Endothelial cell of umbilical vein (primary cell): ENCODE data around the gene PSMA6. TPM values are rescaled to one million over a fixed set of nuclear protein-coding genes. Genes with fewer than 3 reads are reported as not detected.

Source experiments
- BruUV-seq: library from RNA; stranded (reverse); fragments of 400-500 nt; replicated peaks from 2 replicates; lab custom pipeline; 2021; lab: Mats Ljungman, UMichigan
- CTCF ChIA-PET: fragments of 300-600, 350-600 bp; sonication (Branson Sonifier 250); formaldehyde crosslinking; loops from one replicate; lab custom pipeline; 2021; ENCODE audit warnings: antibody characterized with exemption, inconsistent platforms; lab: Charles Lee
- POLR2A ChIA-PET: fragments of 300-600, 350-600 bp; sonication (Branson Sonifier 250); formaldehyde crosslinking; loops from one replicate; lab custom pipeline; 2021; ENCODE audit warnings: antibody characterized with exemption, inconsistent platforms; lab: Charles Lee
- DNase-seq: peaks from one replicate; pipeline ENCODE4 v3.0.0-alpha.2; 2011; ENCODE audit warnings: low read depth, low spot score
- FAIRE-seq: peaks from 2 replicates; lab custom pipeline; 2011; peaks lifted over from hg19 to GRCh38; lab: Jason Lieb, UNC
- H2AFZ ChIP-seq: 2 replicates; pipeline ENCODE4 v1.6.0; 2012; ENCODE audit warnings: low read depth, low read length, control low read depth, inconsistent platforms
- H3K27ac ChIP-seq: 2 replicates; pipeline ENCODE4 v1.5.1; 2011; ENCODE audit warnings: low read depth, mild to moderate bottlenecking, control low read depth, low read length, moderate library complexity; ENCODE audit not compliant: insufficient read depth
- H3K27me3 ChIP-seq, 2 experiments: 2 replicates each; pipeline versions ENCODE4 v1.6.0 to v1.6.1; 2011; ENCODE audit warnings: low read length in 2 of 2, mixed read lengths in 1 of 2; ENCODE audit not compliant: control insufficient read depth in 2 of 2, insufficient read depth in 2 of 2
- H3K36me3 ChIP-seq, 2 experiments: 2 replicates in 1 of 2; 3 replicates in 1 of 2; pipeline ENCODE4 v1.5.1; 2011; ENCODE audit warnings: low read length in 2 of 2, mild to moderate bottlenecking in 1 of 2, moderate library complexity in 1 of 2; ENCODE audit not compliant: control insufficient read depth in 2 of 2, insufficient read depth in 2 of 2; ENCODE audit errors: extremely low read depth in 1 of 2
- H3K4me1 ChIP-seq: 3 replicates; pipeline ENCODE4 v1.5.1; 2011; ENCODE audit warnings: mild to moderate bottlenecking, low read length; ENCODE audit not compliant: control insufficient read depth, insufficient read depth; ENCODE audit errors: extremely low read depth
- H3K4me2 ChIP-seq: 2 replicates; pipeline ENCODE4 v1.6.1; 2011; ENCODE audit warnings: low read length, control low read depth, mixed read lengths; ENCODE audit not compliant: insufficient read depth
- H3K4me3 ChIP-seq, 3 experiments: fragments of 200-600 bp in 1 of 3; sonication (generic), shearing (Covaris generic) in 1 of 3; replicated peaks in 1 of 3; 2 replicates each; pipeline ENCODE4 v1.5.1; 2011 to 2016; ENCODE audit warnings: control low read depth in 3 of 3, low read length in 3 of 3, mild to moderate bottlenecking in 2 of 3, inconsistent platforms in 1 of 3, low read depth in 1 of 3, moderate library complexity in 1 of 3; ENCODE audit not compliant: insufficient read depth in 1 of 3
- H3K79me2 ChIP-seq: 2 replicates; pipeline ENCODE4 v1.6.0; 2012; ENCODE audit warnings: low read length, inconsistent platforms; ENCODE audit not compliant: control insufficient read depth, insufficient read depth
- H3K9ac ChIP-seq: replicated peaks from 2 replicates; pipeline ENCODE3; 2011; ENCODE audit warnings: low read length, control low read depth; ENCODE audit not compliant: insufficient read depth; ENCODE audit errors: extremely low read depth
- H3K9me1 ChIP-seq: replicated peaks from 3 replicates; pipeline ENCODE4 v1.6.0; 2011; ENCODE audit warnings: mild to moderate bottlenecking, low read length; ENCODE audit not compliant: control insufficient read depth, insufficient read depth; ENCODE audit errors: extremely low read depth
- H3K9me3 ChIP-seq: replicated peaks from 2 replicates; pipeline ENCODE4 v1.5.1; 2012; ENCODE audit warnings: low read length, inconsistent platforms; ENCODE audit not compliant: control insufficient read depth, insufficient read depth
- H4K20me1 ChIP-seq: replicated peaks from 2 replicates; pipeline ENCODE3; 2011; ENCODE audit warnings: mild to moderate bottlenecking, low read length; ENCODE audit not compliant: control insufficient read depth, insufficient read depth; ENCODE audit errors: extremely low read depth
- CTCF ChIP-seq, 2 donors: IDR thresholded peaks; 1 replicate in 1 of 2; 2 replicates in 1 of 2; pipeline ENCODE4 v1.5.1; 2011; ENCODE audit warnings: low read length in 2 of 2, mild to moderate bottlenecking in 2 of 2, moderate library complexity in 2 of 2, control low read depth in 1 of 2, inconsistent platforms in 1 of 2, low read depth in 1 of 2; ENCODE audit not compliant: insufficient read depth in 1 of 2; ENCODE audit errors: extremely low read depth in 1 of 2
- EZH2 ChIP-seq: IDR thresholded peaks from 2 replicates; pipeline ENCODE4 v1.6.1; 2012; ENCODE audit warnings: borderline replicate concordance, low read depth, mild to moderate bottlenecking, moderate library complexity, low read length, inconsistent platforms; ENCODE audit not compliant: severe bottlenecking
- FOS ChIP-seq: IDR thresholded peaks from 2 replicates; pipeline ENCODE4 v1.6.1; 2011; ENCODE audit warnings: mild to moderate bottlenecking, low read length, moderate library complexity, borderline replicate concordance; ENCODE audit not compliant: insufficient read depth
- GATA2 ChIP-seq: IDR thresholded peaks from 2 replicates; pipeline ENCODE4 v1.7.0; 2011; ENCODE audit warnings: low read depth, mild to moderate bottlenecking, moderate library complexity, mixed read lengths, low read length; ENCODE audit not compliant: insufficient read length, insufficient read depth
- JUN ChIP-seq: IDR thresholded peaks from 2 replicates; pipeline ENCODE4 v1.6.1; 2011; ENCODE audit warnings: borderline replicate concordance, low read depth; ENCODE audit not compliant: insufficient read length, insufficient read depth
- MAX ChIP-seq: IDR thresholded peaks from 2 replicates; pipeline ENCODE4 v1.6.1; 2011; ENCODE audit not compliant: insufficient read depth, insufficient read length
- MYC ChIP-seq: IDR thresholded peaks from one replicate; pipeline ENCODE4 v1.6.1; 2011; ENCODE audit warnings: mild to moderate bottlenecking, low read depth, low read length
- POLR2A ChIP-seq: IDR thresholded peaks from 2 replicates; pipeline ENCODE4 v1.6.1; 2012; ENCODE audit warnings: low read depth, mild to moderate bottlenecking, control low read depth, low read length
- dilution Hi-C: fragments of 300-500 bp; cut with MboI; formaldehyde crosslinking; loops from one replicate; pipeline ENCODE4 v1.15.0; 2019; ENCODE audit warnings: low sequenced_read_pairs; ENCODE audit not compliant: extremely low pct_ligation_motif_present
- intact Hi-C: fragments of 100-400 bp; cut with micrococcal nuclease; formaldehyde crosslinking; loops from one replicate; pipeline ENCODE4 v1.10.0; 2022
- polyA plus RNA-seq, 4 experiments: library from polyadenylated mRNA; depleted of rRNA in 3 of 4; stranded (reverse) in 3 of 4; unstranded in 1 of 4; fragments of >200 nt; gene quantifications; 2 replicates each; pipeline versions ENCODE4 v1.2.1 to v1.2.3, GENCODE V29; 2011 to 2012; ENCODE audit warnings: missing spikeins in 1 of 4
- total RNA-seq: library from RNA; stranded (reverse); gene quantifications from 2 replicates; pipeline ENCODE4 v1.2.3, GENCODE V29; 2021

PSMA6 gene
- total and polyA plus RNA-seq, 2 donors (not counting 3 experiments of a cell fraction or from before 2014, with no cell fraction given) = 170 to 197 TPM

DNA sequence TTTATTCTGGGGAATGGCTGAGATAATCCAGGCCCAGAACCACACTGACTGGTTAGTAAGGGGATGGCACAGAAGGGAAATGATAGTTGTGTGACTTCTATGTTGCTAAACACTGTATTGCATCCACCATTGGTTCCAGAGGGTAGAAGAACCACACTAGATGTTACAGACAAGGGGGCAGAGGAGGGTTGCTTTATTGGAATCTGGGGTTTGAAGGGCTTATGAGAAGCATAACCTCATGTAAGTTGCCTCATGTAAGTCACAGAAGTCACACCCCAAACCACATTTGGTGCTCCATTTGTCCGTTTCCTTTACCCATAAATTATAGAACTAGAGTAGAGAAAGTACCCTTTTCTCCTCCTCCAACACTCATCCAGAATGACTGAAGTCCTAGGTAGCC lies 5.5 kb upstream of the PSMA6 start:
- H3K4me2 ChIP-seq = no peak overlapping the region
- no peaks in the 10 kb centered on the region for H4K20me1 ChIP-seq
- no peaks in the 10 kb centered on the region for H3K9me3 ChIP-seq
- H3K79me2 ChIP-seq = no peaks in the 10 kb centered on the region
- no peak overlapping the region for H3K4me3 ChIP-seq
- H2AFZ ChIP-seq = no peak overlapping the region
- H3K9me1 ChIP-seq = no peaks in the 10 kb centered on the region
- intact Hi-C loops (no loop called here), dilution Hi-C loops (no loop called here)
- TF ChIP-seq MAX (no peak), JUN (no peak)
- no peaks in the 10 kb centered on the region for H3K27me3 ChIP-seq
- no peaks in the 10 kb centered on the region for H3K36me3 ChIP-seq
- BruUV-seq = no TSS peak
- ChIA-PET POLR2A (no interaction called here), CTCF (interaction anchor here (1.2 to 2.0 kb wide), 6 partner anchors 11 to 401 kb away, joined by 3 to 5 read pairs (median 4); no protein-coding TSS in a partner anchor)
- no peak for FAIRE-seq
- no peak for DNase-seq
- H3K27ac ChIP-seq = no peak overlapping the region
- H3K4me1 ChIP-seq = peaks cover 13% of the 10 kb centered on the region
- H3K9ac ChIP-seq = no peak overlapping the region

GRCh38 chr14:35287431-35288013 lies 4.7 kb upstream of the PSMA6 start:
- TF ChIP-seq MYC (no peak), FOS (no peak), CTCF (IDR thresholded peaks at IDR 0.05; ENCODE audit: extremely low read depth in 1 of 2, insufficient read depth in 1 of 2, low read depth in 1 of 2, low read length in 2 of 2) (no peak), GATA2 (no peak), MAX (no peak), POLR2A (no peak), EZH2 (no peak), JUN (no peak)
- BruUV-seq = no TSS peak
- no peak overlapping the region for H3K27ac ChIP-seq
- no peaks in the 10 kb centered on the region for H3K9me1 ChIP-seq
- FAIRE-seq = peak; percentile 12
- DNase-seq = peak; percentile 49
- dilution Hi-C loops (no loop called here), intact Hi-C loops (no loop called here)
- H3K4me1 ChIP-seq = peaks cover 13% of the 10 kb centered on the region
- H3K36me3 ChIP-seq = no peaks in the 10 kb centered on the region
- H2AFZ ChIP-seq = no peak overlapping the region
- H3K9me3 ChIP-seq = no peaks in the 10 kb centered on the region
- no peaks in the 10 kb centered on the region for H3K27me3 ChIP-seq
- no peak overlapping the region for H3K4me2 ChIP-seq
- no peak overlapping the region for H3K9ac ChIP-seq
- ChIA-PET CTCF (interaction anchor here (1.1 to 2.0 kb wide), 6 partner anchors 9 to 400 kb away, joined by 3 to 5 read pairs (median 4); no protein-coding TSS in a partner anchor), POLR2A (interaction anchor here (2.0 kb wide), 1 partner anchor 117 kb away, joined by 6 read pairs; the partner anchor contains the start of gene NFKBIA)
- no peaks in the 10 kb centered on the region for H4K20me1 ChIP-seq
- H3K4me3 ChIP-seq = no peak overlapping the region
- H3K79me2 ChIP-seq = peaks cover 3% of the 10 kb centered on the region
